ENCODE measurements around the gene CD44.

DNA sequence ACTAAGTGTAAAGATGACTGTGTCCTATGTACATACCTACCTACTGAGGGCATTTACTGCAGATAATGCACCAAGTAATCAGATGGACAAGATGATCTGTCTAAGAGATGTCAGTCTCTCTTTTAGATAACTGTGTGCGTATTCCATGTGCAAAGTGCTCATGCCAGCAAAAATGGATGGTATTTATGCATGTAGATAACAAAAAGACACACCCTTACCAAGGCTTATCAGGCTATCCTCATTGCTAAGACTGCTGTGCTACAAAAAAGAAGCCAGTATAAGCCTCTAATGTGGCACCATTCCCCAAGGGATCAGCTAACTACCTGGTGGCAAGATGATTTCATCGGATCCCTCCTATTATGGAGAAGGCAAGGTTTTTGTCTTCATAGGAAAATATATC, 34.3 kb upstream of the CD44 start:
- TF ChIP-seq CTCF (conservative IDR thresholded peaks at IDR 0.05; ENCODE audit: low read depth, low read length) = no peak
- no peak for TF ChIP-seq EZH2 (IDR thresholded peaks at IDR 0.05; ENCODE audit: borderline replicate concordance, low read depth, low read length, poor library complexity, severe bottlenecking)

Measured in A673 (cell line).